ENCODE data around the gene TRHDE.
A peak's percentile ranks its signal among the peaks of the same experiment; 100 is the strongest.

The TRHDE gene

GRCh38 chr12:72270961-72271360 is 1.2 kb upstream of the TRHDE start:
- Histone ChIP-seq H3K4me3 (ENCODE audit: low read depth, low read length) (peak overlapping the region; percentile 56), H3K36me3 (no peaks in the 10 kb centered on the region), H3K27me3 (ENCODE audit: insufficient read depth, low read depth, severe bottlenecking) (no peaks in the 10 kb centered on the region), H3K27ac (peak overlapping the region; percentile 74), H3K9me3 (ENCODE audit: severe bottlenecking) (no peaks in the 10 kb centered on the region)
- DNase-seq, result no peak
- TF ChIP-seq, protein P1, sequence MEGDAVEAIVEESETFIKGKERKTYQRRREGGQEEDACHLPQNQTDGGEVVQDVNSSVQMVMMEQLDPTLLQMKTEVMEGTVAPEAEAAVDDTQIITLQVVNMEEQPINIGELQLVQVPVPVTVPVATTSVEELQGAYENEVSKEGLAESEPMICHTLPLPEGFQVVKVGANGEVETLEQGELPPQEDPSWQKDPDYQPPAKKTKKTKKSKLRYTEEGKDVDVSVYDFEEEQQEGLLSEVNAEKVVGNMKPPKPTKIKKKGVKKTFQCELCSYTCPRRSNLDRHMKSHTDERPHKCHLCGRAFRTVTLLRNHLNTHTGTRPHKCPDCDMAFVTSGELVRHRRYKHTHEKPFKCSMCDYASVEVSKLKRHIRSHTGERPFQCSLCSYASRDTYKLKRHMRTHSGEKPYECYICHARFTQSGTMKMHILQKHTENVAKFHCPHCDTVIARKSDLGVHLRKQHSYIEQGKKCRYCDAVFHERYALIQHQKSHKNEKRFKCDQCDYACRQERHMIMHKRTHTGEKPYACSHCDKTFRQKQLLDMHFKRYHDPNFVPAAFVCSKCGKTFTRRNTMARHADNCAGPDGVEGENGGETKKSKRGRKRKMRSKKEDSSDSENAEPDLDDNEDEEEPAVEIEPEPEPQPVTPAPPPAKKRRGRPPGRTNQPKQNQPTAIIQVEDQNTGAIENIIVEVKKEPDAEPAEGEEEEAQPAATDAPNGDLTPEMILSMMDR (IDR thresholded peaks at IDR 0.05; ENCODE audit: low read depth, low read length), result no peak

DNA sequence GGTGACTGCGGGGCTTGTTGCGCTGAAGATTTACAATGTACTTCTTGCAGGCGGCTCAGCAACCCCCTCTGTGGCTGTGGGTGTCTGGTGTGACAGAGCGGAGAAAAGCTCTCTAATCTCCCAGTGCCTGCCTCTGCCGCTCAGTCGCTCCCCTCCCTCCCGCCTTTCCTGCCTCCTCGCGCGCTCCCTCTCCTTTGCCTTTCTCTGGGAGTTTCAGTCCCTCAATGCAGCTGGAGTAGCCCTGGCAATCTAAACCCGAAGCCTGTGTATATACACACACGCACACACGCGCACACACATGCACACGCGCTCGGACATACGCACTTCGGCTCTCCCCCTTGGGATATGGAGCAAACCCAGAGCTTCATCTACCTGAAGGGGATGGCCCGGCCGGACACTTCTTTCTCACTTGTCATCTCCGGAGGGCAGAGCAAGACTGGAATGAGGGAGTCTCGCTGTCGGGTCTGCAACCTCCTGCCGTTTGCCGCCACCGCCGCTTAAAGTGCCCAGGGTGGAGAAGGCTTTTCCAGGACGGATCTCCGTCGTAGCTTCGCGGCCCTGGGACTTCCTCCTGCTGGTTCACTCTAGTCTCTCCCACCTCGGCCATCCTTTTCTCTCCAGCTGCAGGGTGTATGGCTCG is 599 bp upstream of the TRHDE start:
- DNase-seq, result peak; percentile 92
- no peaks in the 10 kb centered on the region for H3K27me3 ChIP-seq (ENCODE audit: insufficient read depth, low read depth, severe bottlenecking)
- TF ChIP-seq, protein P1 (IDR thresholded peaks at IDR 0.05; ENCODE audit: low read depth, low read length), result peak; percentile 53; the same call in 1 of the 2 replicates
- H3K36me3 ChIP-seq, result no peaks in the 10 kb centered on the region
- no peaks in the 10 kb centered on the region for H3K9me3 ChIP-seq (ENCODE audit: severe bottlenecking)
- H3K4me3 ChIP-seq (ENCODE audit: low read depth, low read length), result peak overlapping the region; percentile 56
- peak overlapping the region; percentile 74 for H3K27ac ChIP-seq

DNA sequence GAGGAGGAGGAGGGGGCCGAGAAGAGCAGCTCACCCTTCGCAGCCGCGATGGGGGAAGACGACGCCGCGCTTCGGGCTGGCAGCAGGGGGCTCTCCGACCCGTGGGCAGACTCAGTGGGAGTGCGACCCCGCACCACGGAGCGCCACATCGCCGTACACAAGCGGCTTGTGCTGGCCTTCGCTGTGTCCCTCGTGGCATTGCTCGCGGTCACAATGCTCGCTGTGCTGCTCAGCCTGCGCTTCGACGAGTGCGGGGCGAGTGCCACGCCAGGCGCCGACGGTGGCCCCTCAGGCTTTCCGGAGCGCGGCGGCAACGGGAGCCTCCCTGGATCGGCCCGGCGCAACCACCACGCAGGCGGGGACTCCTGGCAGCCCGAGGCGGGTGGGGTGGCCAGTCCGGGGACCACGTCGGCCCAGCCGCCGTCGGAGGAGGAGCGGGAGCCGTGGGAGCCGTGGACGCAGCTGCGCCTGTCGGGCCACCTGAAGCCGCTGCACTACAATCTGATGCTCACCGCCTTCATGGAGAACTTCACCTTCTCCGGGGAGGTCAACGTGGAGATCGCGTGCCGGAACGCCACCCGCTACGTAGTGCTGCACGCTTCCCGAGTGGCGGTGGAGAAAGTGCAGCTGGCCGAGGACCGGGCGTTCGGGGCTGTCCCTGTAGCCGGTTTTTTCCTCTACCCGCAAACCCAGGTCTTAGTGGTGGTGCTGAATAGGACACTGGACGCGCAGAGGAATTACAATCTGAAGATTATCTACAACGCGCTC is 745 bp downstream of the TRHDE start:
- Histone ChIP-seq H3K27me3 (ENCODE audit: insufficient read depth, low read depth, severe bottlenecking) (no peaks in the 10 kb centered on the region), H3K4me3 (ENCODE audit: low read depth, low read length) (peak overlapping the region; percentile 56), H3K9me3 (ENCODE audit: severe bottlenecking) (no peaks in the 10 kb centered on the region), H3K27ac (peak overlapping the region; percentile 16; the same call in 1 of the 2 replicates), H3K36me3 (no peaks in the 10 kb centered on the region)
- TF ChIP-seq, protein P1 (IDR thresholded peaks at IDR 0.05; ENCODE audit: low read depth, low read length), result peak; percentile 54
- peak; percentile 44 for DNase-seq

GRCh38 chr12:72273499-72273837 is 1.3 kb downstream of the TRHDE start:
- Histone ChIP-seq H3K27ac (no peak overlapping the region), H3K36me3 (no peaks in the 10 kb centered on the region), H3K9me3 (ENCODE audit: severe bottlenecking) (no peaks in the 10 kb centered on the region), H3K4me3 (ENCODE audit: low read depth, low read length) (peak overlapping the region; percentile 56), H3K27me3 (ENCODE audit: insufficient read depth, low read depth, severe bottlenecking) (no peaks in the 10 kb centered on the region)
- no peak for DNase-seq
- TF ChIP-seq, protein P1 (IDR thresholded peaks at IDR 0.05; ENCODE audit: low read depth, low read length), result no peak

DNA sequence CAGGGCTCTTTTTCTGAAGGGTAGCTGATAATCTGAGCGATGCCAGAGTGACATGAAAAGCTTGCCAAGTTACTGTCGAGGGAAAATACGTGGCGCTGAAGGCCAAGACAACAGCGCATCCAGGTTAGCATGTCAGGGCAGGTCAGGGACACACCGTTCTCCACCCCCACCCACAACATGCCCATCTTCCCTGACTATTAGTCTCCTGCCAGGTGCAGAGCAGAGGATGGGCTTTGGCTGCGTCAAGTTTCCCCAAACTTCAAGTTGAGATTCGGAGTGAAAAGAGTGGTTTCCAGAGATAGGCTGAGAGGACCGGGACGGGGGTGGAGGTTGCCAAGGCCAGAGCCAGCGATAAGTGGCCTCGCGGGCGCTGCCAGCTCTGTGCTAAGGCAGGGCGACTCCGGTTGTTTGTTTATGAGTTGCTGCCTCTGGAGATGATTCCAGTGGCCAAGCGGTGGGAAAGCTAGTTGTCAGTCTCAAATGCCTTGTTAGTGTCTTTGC is 1.7 kb downstream of the TRHDE start:
- Histone ChIP-seq H3K27me3 (ENCODE audit: insufficient read depth, low read depth, severe bottlenecking) (no peaks in the 10 kb centered on the region), H3K36me3 (no peaks in the 10 kb centered on the region), H3K4me3 (ENCODE audit: low read depth, low read length) (peak overlapping the region; percentile 56), H3K9me3 (ENCODE audit: severe bottlenecking) (no peaks in the 10 kb centered on the region), H3K27ac (no peak overlapping the region)
- DNase-seq, result no peak
- TF ChIP-seq, protein P1 (IDR thresholded peaks at IDR 0.05; ENCODE audit: low read depth, low read length), result no peak

Data from WERI-Rb-1 (cell line).